ENCODE results near the gene PGRMC1. TPM values are rescaled to one million over a fixed set of nuclear protein-coding genes. Genes with fewer than 3 reads are reported as not detected.

Gene PGRMC1
- total RNA-seq, 3 donors from 2014 or later: 102 to 126 (median 114) TPM

DNA sequence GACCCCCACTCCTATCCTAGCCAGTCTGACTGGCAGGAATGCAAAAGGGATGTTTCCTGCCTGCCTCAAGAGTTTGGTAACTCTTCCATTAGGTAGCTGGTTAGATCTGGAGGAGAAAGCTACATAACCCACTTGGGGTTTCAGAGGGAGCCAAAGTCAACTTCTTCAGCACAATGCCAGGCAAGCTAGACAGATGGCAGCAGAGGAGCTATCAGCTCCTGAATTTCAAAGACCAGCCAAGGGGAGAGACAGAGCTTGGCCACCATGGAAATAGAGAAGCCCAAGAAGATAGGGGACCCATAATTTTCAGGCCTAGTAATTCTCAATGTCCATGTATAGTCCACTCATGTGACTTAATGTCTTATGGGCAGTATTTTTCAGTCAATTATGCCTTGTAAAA is 56.4 kb downstream of the PGRMC1 start:
- H3K4me3 ChIP-seq: no peak overlapping the region
- intact Hi-C loops (cut with DNase I, micrococcal nuclease): no loop called here
- no peaks in the 10 kb centered on the region for H3K36me3 ChIP-seq (ENCODE audit: low read depth)
- H3K9me3 ChIP-seq: no peaks in the 10 kb centered on the region
- no peak for DNase-seq
- no peaks in the 10 kb centered on the region for H3K4me1 ChIP-seq (ENCODE audit: low read depth)
- TF ChIP-seq CTCF (IDR thresholded peaks at IDR 0.05): no peak
- ATAC-seq: no peak

Other genes with a start within 250 kb of the PGRMC1 start
- gene CT47C1, start 163.3 kb upstream of the PGRMC1 start, total RNA-seq: not detected
- gene KIAA1210, start 108.5 kb upstream of the PGRMC1 start, total RNA-seq: not detected
- 10 to 100 TPM; 19.3 to 31.2 (median 23.3) TPM for gene SLC25A43, start 163.1 kb downstream of the PGRMC1 start, total RNA-seq
- gene SLC25A5, start 232.2 kb downstream of the PGRMC1 start, total RNA-seq: 1,000 to 10,000 TPM in 2 of 3 donors, 100 to 1,000 TPM in 1; 599 to 1,194 (median 1,087) TPM